ENCODE measurements around the gene AKAP6.

DNA sequence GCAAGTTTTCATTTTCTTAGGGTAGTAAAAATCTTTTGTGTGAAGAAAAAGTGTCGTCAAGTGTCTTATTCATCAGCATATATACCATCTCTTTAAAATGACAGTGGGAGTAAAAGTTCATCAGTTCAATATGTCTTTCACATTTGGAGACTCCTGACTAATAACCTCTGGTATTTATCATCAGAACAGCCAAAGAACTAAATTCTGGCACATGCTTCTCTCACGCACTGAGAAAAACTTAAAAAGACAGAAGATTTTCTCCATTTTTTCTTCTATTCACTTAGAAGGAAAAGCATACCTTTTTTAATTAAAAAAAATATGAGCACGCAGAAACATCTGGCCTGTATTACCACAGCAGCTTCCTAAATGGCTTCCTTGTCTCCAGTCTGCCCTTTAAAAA, 265.7 kb downstream of the AKAP6 start:
- TF ChIP-seq POLR2A (IDR thresholded peaks at IDR 0.05) (no peak), POLR2AphosphoS5 (IDR thresholded peaks at IDR 0.05) (no peak)
- TF ChIP-seq, protein P1, sequence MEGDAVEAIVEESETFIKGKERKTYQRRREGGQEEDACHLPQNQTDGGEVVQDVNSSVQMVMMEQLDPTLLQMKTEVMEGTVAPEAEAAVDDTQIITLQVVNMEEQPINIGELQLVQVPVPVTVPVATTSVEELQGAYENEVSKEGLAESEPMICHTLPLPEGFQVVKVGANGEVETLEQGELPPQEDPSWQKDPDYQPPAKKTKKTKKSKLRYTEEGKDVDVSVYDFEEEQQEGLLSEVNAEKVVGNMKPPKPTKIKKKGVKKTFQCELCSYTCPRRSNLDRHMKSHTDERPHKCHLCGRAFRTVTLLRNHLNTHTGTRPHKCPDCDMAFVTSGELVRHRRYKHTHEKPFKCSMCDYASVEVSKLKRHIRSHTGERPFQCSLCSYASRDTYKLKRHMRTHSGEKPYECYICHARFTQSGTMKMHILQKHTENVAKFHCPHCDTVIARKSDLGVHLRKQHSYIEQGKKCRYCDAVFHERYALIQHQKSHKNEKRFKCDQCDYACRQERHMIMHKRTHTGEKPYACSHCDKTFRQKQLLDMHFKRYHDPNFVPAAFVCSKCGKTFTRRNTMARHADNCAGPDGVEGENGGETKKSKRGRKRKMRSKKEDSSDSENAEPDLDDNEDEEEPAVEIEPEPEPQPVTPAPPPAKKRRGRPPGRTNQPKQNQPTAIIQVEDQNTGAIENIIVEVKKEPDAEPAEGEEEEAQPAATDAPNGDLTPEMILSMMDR (IDR thresholded peaks at IDR 0.05) = no peak
